HepG2 (cell line): Measurements from ENCODE around the gene RPP25L. TPM values are rescaled to one million over a fixed set of nuclear protein-coding genes. Genes with fewer than 3 reads are reported as not detected.

ENCODE experiments used
- IRF2 ChIP-seq: IDR thresholded peaks from 2 replicates; pipeline ENCODE4 v1.6.1; 2018; ENCODE audit warnings: missing genetic modification reagents, missing compliant biosample characterization
- KDM2A ChIP-seq: sonication (generic); formaldehyde crosslinking; IDR thresholded peaks from 2 replicates; pipeline ENCODE4 v1.4.0; 2020; ENCODE audit warnings: low read depth, missing genetic modification reagents, borderline replicate concordance
- KLF6 ChIP-seq: IDR thresholded peaks from 2 replicates; pipeline ENCODE4 v1.8.0; 2016; ENCODE audit warnings: missing biosample characterization, missing genetic modification reagents
- MLXIP ChIP-seq: sonication (generic); formaldehyde crosslinking; IDR thresholded peaks from 2 replicates; pipeline ENCODE4 v1.9.0; 2021; ENCODE audit warnings: missing genetic modification reagents, borderline replicate concordance
- PATZ1 ChIP-seq: sonication (generic); formaldehyde crosslinking; IDR thresholded peaks from 2 replicates; pipeline ENCODE4 v1.4.0; 2020; ENCODE audit warnings: missing genetic modification reagents
- RAD21 ChIP-seq: fragments of 450-650 bp; formaldehyde crosslinking; IDR thresholded peaks from 2 replicates; pipeline ENCODE4 v1.5.0; 2020; ENCODE audit warnings: mild to moderate bottlenecking
- SAP130 ChIP-seq: IDR thresholded peaks from 2 replicates; pipeline ENCODE4 v1.6.1; 2016; ENCODE audit warnings: low read depth
- THAP7 ChIP-seq: sonication (generic); formaldehyde crosslinking; IDR thresholded peaks from 2 replicates; pipeline ENCODE4 v1.8.1; 2023; ENCODE audit warnings: mild to moderate bottlenecking, missing genetic modification reagents
- ZNF121 ChIP-seq: sonication (generic); formaldehyde crosslinking; IDR thresholded peaks from 2 replicates; pipeline ENCODE4 v1.5.0; 2020; ENCODE audit warnings: mild to moderate bottlenecking, missing genetic modification reagents
- ZNF580 ChIP-seq: IDR thresholded peaks from 2 replicates; pipeline ENCODE4 v1.6.1; 2016; ENCODE audit warnings: low read depth, borderline replicate concordance
- polyA plus RNA-seq, 8 experiments: library from polyadenylated mRNA; depleted of rRNA in 3 of 8; stranded (reverse) in 7 of 8; unstranded in 1 of 8; fragments of >200 nt; fragmentation: Illumina TruSeq in 4 of 8; extraction: Trizol in 4 of 8; gene quantifications; 2 replicates each; pipeline versions ENCODE4 v1.2.1 to v1.2.3, GENCODE V29; 2011 to 2016; ENCODE audit warnings: low read depth in 4 of 8, missing spikeins in 1 of 8, mixed read lengths in 1 of 8; ENCODE audit not compliant: insufficient read depth in 1 of 8
- total RNA-seq, 5 experiments: library from RNA; depleted of rRNA; stranded (reverse); fragments of >200 nt; fragmentation: Illumina TruSeq; extraction: Trizol; gene quantifications; 2 replicates each; pipeline ENCODE4 v1.2.3, GENCODE V29; 2016; ENCODE audit warnings: low read depth in 1 of 5
- TF ChIP-seq, protein P1 (sequence below): IDR thresholded peaks from 2 replicates; pipeline ENCODE4 v1.6.1; 2016; ENCODE audit warnings: control low read depth
- TF ChIP-seq, protein P2 (sequence below): sonication (generic); formaldehyde crosslinking; IDR thresholded peaks from 2 replicates; pipeline ENCODE4 v1.8.1; 2023; ENCODE audit warnings: mild to moderate bottlenecking, moderate library complexity, missing genetic modification reagents
- TF ChIP-seq, protein P3 (sequence below): sonication (generic); formaldehyde crosslinking; IDR thresholded peaks from 2 replicates; pipeline ENCODE4 v1.8.1; 2022; ENCODE audit warnings: mild to moderate bottlenecking, missing genetic modification reagents

The RPP25L gene
- total and polyA plus RNA-seq, 2 of the 13 experiments (the other 11 are each of a cell fraction or from before 2014, with no cell fraction given): 24.5 to 27.3 TPM

- TF ChIP-seq PATZ1 (CRISPR knock-in tag): peak; percentile 38; the same call in 1 of the 2 replicates
- peak; percentile 89 for TF ChIP-seq ZNF121 (CRISPR knock-in tag)
- TF ChIP-seq KLF6 (CRISPR knock-in tag): 0 out of 2 replicates have a peak, but pooled peaks have one; percentile 28
- TF ChIP-seq, protein P1, sequence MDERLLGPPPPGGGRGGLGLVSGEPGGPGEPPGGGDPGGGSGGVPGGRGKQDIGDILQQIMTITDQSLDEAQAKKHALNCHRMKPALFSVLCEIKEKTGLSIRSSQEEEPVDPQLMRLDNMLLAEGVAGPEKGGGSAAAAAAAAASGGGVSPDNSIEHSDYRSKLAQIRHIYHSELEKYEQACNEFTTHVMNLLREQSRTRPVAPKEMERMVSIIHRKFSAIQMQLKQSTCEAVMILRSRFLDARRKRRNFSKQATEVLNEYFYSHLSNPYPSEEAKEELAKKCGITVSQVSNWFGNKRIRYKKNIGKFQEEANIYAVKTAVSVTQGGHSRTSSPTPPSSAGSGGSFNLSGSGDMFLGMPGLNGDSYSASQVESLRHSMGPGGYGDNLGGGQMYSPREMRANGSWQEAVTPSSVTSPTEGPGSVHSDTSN: no peak
- TF ChIP-seq, protein P2, sequence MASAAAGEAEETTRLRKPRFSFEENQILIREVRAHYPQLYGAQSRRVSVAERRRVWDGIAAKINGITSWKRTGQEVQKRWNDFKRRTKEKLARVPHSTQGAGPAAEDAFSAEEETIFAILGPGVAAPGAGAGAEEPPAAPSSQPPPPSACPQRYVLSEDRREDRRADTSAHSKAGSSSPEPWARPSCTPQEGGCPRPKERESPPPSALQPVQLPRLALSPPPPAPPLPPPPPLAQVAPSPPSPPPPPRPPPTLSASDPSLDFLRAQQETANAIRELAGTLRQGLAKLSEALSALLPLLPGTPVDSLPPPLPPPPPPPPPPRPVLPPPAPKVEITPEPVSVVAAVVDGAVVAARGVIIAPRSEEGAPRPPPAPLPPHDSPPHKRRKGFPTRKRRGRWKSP: 0 out of 2 replicates have a peak, but pooled peaks have one; percentile 32
- TF ChIP-seq RAD21 (CRISPR knock-in tag): peak; percentile 75
- TF ChIP-seq ZNF580 (CRISPR knock-in tag): peak; percentile 46; the same call in 1 of the 2 replicates
- TF ChIP-seq KDM2A (CRISPR knock-in tag): peak; percentile 48
- TF ChIP-seq THAP7: no peak
- TF ChIP-seq MLXIP: no peak
- TF ChIP-seq IRF2 (CRISPR knock-in tag): 0 out of 2 replicates have a peak, but pooled peaks have one; percentile 41
- TF ChIP-seq, protein P3, sequence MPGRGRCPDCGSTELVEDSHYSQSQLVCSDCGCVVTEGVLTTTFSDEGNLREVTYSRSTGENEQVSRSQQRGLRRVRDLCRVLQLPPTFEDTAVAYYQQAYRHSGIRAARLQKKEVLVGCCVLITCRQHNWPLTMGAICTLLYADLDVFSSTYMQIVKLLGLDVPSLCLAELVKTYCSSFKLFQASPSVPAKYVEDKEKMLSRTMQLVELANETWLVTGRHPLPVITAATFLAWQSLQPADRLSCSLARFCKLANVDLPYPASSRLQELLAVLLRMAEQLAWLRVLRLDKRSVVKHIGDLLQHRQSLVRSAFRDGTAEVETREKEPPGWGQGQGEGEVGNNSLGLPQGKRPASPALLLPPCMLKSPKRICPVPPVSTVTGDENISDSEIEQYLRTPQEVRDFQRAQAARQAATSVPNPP (CRISPR knock-in tag): no peak
- 0 out of 2 replicates have a peak, but pooled peaks have one; percentile 32 for TF ChIP-seq SAP130 (CRISPR knock-in tag)
Observed at GRCh38 chr9:34633851-34634550, 22.1 kb upstream of the RPP25L start (continued).
